Measurements from ENCODE around the gene EFHD2.

GRCh38 chr1:15424981-15425380 lies 15.3 kb downstream of the EFHD2 start:
- no peak for TF ChIP-seq CTCF (IDR thresholded peaks at IDR 0.05)
- TF ChIP-seq EZH2 (IDR thresholded peaks at IDR 0.05): no peak
